ENCODE measurements around the gene MICAL3. TPM values are rescaled to one million over a fixed set of nuclear protein-coding genes. Genes with fewer than 3 reads are reported as not detected.
A peak's percentile ranks its signal among the peaks of the same experiment; 100 is the strongest.

The MICAL3 gene
- total RNA-seq, 1 donor from 2014 or later = 33.6 TPM

DNA sequence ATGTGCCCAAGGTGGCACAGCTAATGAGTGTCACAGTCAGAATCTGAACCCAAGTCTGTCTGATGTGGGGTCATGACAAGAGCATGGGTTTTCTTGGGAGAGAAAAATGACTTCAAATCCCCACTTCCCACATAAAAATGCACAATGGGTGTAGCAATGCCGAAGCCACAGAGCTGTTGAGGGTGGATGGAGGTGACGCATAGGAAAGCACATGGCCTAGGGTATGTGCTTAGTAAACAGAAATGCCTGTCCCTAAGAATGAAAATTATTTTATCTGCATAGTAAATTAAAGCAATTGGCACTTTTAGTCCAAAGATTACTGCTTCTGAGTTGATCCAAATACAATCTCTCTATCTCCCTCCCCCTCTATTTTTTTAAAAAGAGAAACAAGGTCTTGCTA is 10.9 kb downstream of the MICAL3 start:
- Histone ChIP-seq H2AFZ (replicated peaks) (no peak overlapping the region), H3K27ac (no peak overlapping the region), H3K4me3 (no peak overlapping the region), H3K79me2 (ENCODE audit: low read depth) (no peaks in the 10 kb centered on the region), H3K9ac (no peak overlapping the region), H4K20me1 (ENCODE audit: low read depth) (no peaks in the 10 kb centered on the region), H3K4me1 (no peaks in the 10 kb centered on the region), H3K36me3 (no peaks in the 10 kb centered on the region), H3K27me3 (no peaks in the 10 kb centered on the region), H3K9me3 (ENCODE audit: low read depth) (no peaks in the 10 kb centered on the region), H3K4me2 (no peak overlapping the region), H3F3A (ENCODE audit: low read depth) (no peaks in the 10 kb centered on the region)
- Mint-ChIP-seq H3K4me3 (no peak overlapping the region), H3K9me3 (no peaks in the 10 kb centered on the region), H3K27me3 (ENCODE audit: insufficient read depth, low read depth) (no peaks in the 10 kb centered on the region), H3K36me3 (no peaks in the 10 kb centered on the region), H3K27ac (no peak overlapping the region), H3K4me1 (peaks cover 10% of the 10 kb centered on the region)
- no peak for DNase-seq (ENCODE audit: low spot score)
- TF ChIP-seq, protein P1, sequence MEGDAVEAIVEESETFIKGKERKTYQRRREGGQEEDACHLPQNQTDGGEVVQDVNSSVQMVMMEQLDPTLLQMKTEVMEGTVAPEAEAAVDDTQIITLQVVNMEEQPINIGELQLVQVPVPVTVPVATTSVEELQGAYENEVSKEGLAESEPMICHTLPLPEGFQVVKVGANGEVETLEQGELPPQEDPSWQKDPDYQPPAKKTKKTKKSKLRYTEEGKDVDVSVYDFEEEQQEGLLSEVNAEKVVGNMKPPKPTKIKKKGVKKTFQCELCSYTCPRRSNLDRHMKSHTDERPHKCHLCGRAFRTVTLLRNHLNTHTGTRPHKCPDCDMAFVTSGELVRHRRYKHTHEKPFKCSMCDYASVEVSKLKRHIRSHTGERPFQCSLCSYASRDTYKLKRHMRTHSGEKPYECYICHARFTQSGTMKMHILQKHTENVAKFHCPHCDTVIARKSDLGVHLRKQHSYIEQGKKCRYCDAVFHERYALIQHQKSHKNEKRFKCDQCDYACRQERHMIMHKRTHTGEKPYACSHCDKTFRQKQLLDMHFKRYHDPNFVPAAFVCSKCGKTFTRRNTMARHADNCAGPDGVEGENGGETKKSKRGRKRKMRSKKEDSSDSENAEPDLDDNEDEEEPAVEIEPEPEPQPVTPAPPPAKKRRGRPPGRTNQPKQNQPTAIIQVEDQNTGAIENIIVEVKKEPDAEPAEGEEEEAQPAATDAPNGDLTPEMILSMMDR (IDR thresholded peaks at IDR 0.05) = no peak
- no peak for TF ChIP-seq EZH2 (IDR thresholded peaks at IDR 0.05)
- no peak for TF ChIP-seq EZH2phosphoT487 (IDR thresholded peaks at IDR 0.05)

DNA sequence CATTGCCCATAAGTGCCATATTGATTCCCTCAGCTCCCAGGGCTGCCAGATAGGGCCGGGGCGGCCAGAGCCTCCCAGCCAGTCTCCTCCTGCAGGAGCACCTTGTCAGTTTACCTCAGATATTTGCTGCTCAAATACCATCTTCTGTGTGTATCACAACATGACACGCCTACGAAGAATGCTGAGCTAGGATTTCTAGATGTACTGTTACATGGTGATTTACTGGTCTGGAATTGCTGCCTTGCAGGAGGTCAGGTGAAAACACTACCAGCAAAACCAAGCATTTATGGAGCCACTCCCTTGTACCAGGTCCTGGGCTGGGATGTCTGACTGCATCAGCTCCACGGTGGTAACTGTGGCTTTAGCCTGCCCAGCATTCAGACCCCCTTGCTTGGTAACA is 11.8 kb downstream of the MICAL3 start:
- H3K4me2 ChIP-seq = no peak overlapping the region

DNA sequence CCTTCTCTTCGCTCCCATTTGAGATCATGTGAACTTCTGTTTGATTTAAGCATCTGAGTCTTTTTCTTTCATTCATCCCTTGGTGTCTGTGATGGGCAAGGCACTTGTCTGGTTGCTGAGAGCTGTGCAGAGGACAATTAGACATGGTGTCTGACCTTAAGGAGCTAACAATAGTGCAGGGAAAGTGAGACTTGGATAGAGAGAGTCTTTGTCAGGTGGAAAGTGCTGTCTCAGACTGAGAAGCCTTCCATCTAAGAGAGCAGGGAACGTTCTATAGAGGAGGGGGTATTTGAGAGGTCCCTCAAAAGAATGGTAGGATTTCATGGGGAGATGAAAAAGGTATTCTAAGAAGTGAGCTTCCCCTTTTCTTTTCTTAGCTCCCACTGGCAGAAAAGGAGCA is 14.1 kb downstream of the MICAL3 start:
- no peaks in the 10 kb centered on the region for H3K9me3 ChIP-seq (ENCODE audit: low read depth)

More for the DNA sequence above, 11.8 kb downstream of the MICAL3 start:
- no peaks in the 10 kb centered on the region for H3K27me3 Mint-ChIP-seq (ENCODE audit: insufficient read depth, low read depth)
- no peak overlapping the region for H2AFZ ChIP-seq (replicated peaks)
- peaks cover 10% of the 10 kb centered on the region for H3K4me1 Mint-ChIP-seq
- no peaks in the 10 kb centered on the region for H3K36me3 ChIP-seq
- H3K27ac ChIP-seq = no peak overlapping the region
- no peak overlapping the region for H3K4me3 ChIP-seq
- no peaks in the 10 kb centered on the region for H4K20me1 ChIP-seq (ENCODE audit: low read depth)
- H3F3A ChIP-seq (ENCODE audit: low read depth) = no peaks in the 10 kb centered on the region
- no peaks in the 10 kb centered on the region for H3K4me1 ChIP-seq
- H3K27ac Mint-ChIP-seq = no peak overlapping the region
- no peaks in the 10 kb centered on the region for H3K9me3 ChIP-seq (ENCODE audit: low read depth)
- no peaks in the 10 kb centered on the region for H3K27me3 ChIP-seq
- H3K4me3 Mint-ChIP-seq = no peak overlapping the region
- H3K36me3 Mint-ChIP-seq = no peaks in the 10 kb centered on the region
- H3K9me3 Mint-ChIP-seq = no peaks in the 10 kb centered on the region
- no peaks in the 10 kb centered on the region for H3K79me2 ChIP-seq (ENCODE audit: low read depth)
- no peak overlapping the region for H3K9ac ChIP-seq
- DNase-seq (ENCODE audit: low spot score) = no peak
- TF ChIP-seq, protein P1 (IDR thresholded peaks at IDR 0.05) = no peak
- TF ChIP-seq EZH2 (IDR thresholded peaks at IDR 0.05) = no peak
- TF ChIP-seq EZH2phosphoT487 (IDR thresholded peaks at IDR 0.05) = no peak

More for the DNA sequence above, 14.1 kb downstream of the MICAL3 start:
- Histone ChIP-seq H3K27ac (no peak overlapping the region), H3K36me3 (no peaks in the 10 kb centered on the region), H2AFZ (replicated peaks) (no peak overlapping the region), H4K20me1 (ENCODE audit: low read depth) (no peaks in the 10 kb centered on the region), H3K9ac (no peak overlapping the region), H3K79me2 (ENCODE audit: low read depth) (no peaks in the 10 kb centered on the region), H3F3A (ENCODE audit: low read depth) (no peaks in the 10 kb centered on the region), H3K4me1 (no peaks in the 10 kb centered on the region), H3K4me2 (no peak overlapping the region), H3K27me3 (no peaks in the 10 kb centered on the region), H3K4me3 (no peak overlapping the region)
- no peaks in the 10 kb centered on the region for H3K36me3 Mint-ChIP-seq
- H3K27me3 Mint-ChIP-seq (ENCODE audit: insufficient read depth, low read depth) = peaks cover 2% of the 10 kb centered on the region
- TF ChIP-seq EZH2phosphoT487 (IDR thresholded peaks at IDR 0.05) = no peak
- no peak for TF ChIP-seq EZH2 (IDR thresholded peaks at IDR 0.05)
- TF ChIP-seq, protein P1 (IDR thresholded peaks at IDR 0.05) = no peak
- H3K4me3 Mint-ChIP-seq = no peak overlapping the region
- peaks cover 10% of the 10 kb centered on the region for H3K4me1 Mint-ChIP-seq
- no peaks in the 10 kb centered on the region for H3K9me3 Mint-ChIP-seq
- no peak for DNase-seq (ENCODE audit: low spot score)
- H3K27ac Mint-ChIP-seq = peak overlapping the region; percentile 95

Data from neural progenitor cell (in vitro differentiated cells).